Activated T-cell treated with anti-CD3 and anti-CD28 coated beads, Interleukin-2, amount 50 U/mL, for 48 hours (primary cell): Measurements from ENCODE around the gene SOWAHD.
A peak's percentile ranks its signal among the peaks of the same experiment; 100 is the strongest.
"Not testable (repeated sequence)": the region's sequence is repeated elsewhere in the genome, so short reads cannot be mapped to it uniquely, and the experiment has no call there.

Experiments used
- DNase-seq, 2 experiments: peaks; one replicate each; pipeline ENCODE4 v3.0.0-alpha.2; 2020

Gene SOWAHD

GRCh38 chrX:119759248-119759766 lies 919 bp downstream of the SOWAHD start:
- no peak for DNase-seq

- DNase-seq: no peak
Measured at GRCh38 chrX:119760026-119760877, 1.9 kb downstream of the SOWAHD start.

GRCh38 chrX:119762718-119763117 lies 4.3 kb downstream of the SOWAHD start:
- no peak for DNase-seq

GRCh38 chrX:119763181-119763580 lies 4.8 kb downstream of the SOWAHD start:
- no peak for DNase-seq

- DNase-seq: no peak
Measured at GRCh38 chrX:119763836-119764387, 5.5 kb downstream of the SOWAHD start.

- not testable (repeated sequence) for DNase-seq
Measured at GRCh38 chrX:119768436-119768835, 10.0 kb downstream of the SOWAHD start.

GRCh38 chrX:119769388-119769787 lies 11.0 kb downstream of the SOWAHD start:
- DNase-seq: not testable (repeated sequence)

- DNase-seq: no peak
Measured at GRCh38 chrX:119775517-119776238, 17.3 kb downstream of the SOWAHD start.

GRCh38 chrX:119778829-119779228 lies 20.4 kb downstream of the SOWAHD start:
- no peak for DNase-seq

GRCh38 chrX:119783026-119783425 lies 24.6 kb downstream of the SOWAHD start:
- no peak for DNase-seq

GRCh38 chrX:119784747-119785446 lies 26.5 kb downstream of the SOWAHD start:
- peak; percentile 68 to 75 for DNase-seq

- no peak for DNase-seq
Measured at GRCh38 chrX:119790977-119791436, 32.6 kb downstream of the SOWAHD start.

- peak; percentile 82 to 85 for DNase-seq
Measured at GRCh38 chrX:119791437-119792231, 33.2 kb downstream of the SOWAHD start, which contains the start of gene RPL39. TSS of gene RPL39 (minus strand) at chrX:119791630. CDS start at chrX:119791576, 54 bp downstream.

- no peak for DNase-seq
Measured at GRCh38 chrX:119801253-119802221, 43.1 kb downstream of the SOWAHD start.

GRCh38 chrX:119802546-119802945 lies 44.2 kb downstream of the SOWAHD start:
- DNase-seq: no peak

GRCh38 chrX:119808461-119808860 lies 50.1 kb downstream of the SOWAHD start:
- DNase-seq: not testable (repeated sequence)

- DNase-seq: no peak
Measured at GRCh38 chrX:119809185-119809666, 50.8 kb downstream of the SOWAHD start.
